Measurements from ENCODE around the gene TMEM129. TPM values are rescaled to one million over a fixed set of nuclear protein-coding genes. Genes with fewer than 3 reads are reported as not detected.

TMEM129 gene
- total RNA-seq, 1 donor from 2014 or later, result 88.7 TPM

GRCh38 chr4:1745165-1745564 is 24.0 kb upstream of the TMEM129 start:
- no peak for DNase-seq (ENCODE audit: low read depth)

GRCh38 chr4:1744552-1744951 is 23.4 kb upstream of the TMEM129 start:
- no peak for DNase-seq (ENCODE audit: low read depth)

- no peak for DNase-seq (ENCODE audit: low read depth)
These were observed 22.9 kb upstream of the TMEM129 start for GRCh38 chr4:1743975-1744374.

DNA sequence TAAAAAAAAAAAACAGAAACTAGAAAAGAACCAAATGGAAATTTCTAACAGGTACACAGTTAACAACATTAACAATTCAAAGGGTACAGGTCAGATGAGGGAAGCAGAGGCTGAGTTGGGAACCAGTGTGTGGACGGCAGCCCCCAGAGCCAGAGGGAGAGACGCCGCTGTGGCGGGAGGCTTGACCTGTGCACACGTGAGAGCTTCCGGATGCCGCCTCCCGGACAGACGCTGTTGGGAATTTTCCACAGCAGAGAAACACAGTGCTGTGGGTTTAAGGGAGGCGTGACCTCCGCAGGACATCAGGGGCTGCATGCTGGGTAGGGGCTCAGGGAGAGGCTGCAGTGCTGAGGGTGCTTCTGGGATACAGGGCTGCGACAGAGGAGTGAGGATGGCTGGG is 22.4 kb upstream of the TMEM129 start:
- DNase-seq (ENCODE audit: low read depth), result no peak

DNA sequence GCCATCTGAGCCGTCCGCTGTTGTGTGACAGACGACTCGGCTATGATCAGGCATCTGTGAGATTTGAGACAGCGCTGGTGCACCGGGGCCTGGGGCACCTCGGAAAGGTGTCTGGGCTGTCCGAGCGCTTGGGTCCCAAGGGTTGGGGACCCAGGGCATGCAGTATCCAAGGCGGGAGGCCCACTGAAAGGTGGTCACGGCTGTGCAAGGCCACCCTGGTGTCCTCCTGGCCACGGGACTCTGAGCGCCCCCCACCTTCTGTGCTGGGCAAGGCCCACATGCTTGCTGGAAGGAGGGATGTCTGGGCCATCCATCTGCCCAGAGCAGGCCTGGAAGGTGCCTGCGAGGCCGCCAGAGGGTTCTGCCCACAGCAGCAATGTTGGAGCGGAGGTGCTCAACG is 20.1 kb upstream of the TMEM129 start:
- DNase-seq (ENCODE audit: low read depth), result no peak

- no peak for DNase-seq (ENCODE audit: low read depth)
These were observed 19.0 kb upstream of the TMEM129 start for GRCh38 chr4:1740021-1740545.

DNA sequence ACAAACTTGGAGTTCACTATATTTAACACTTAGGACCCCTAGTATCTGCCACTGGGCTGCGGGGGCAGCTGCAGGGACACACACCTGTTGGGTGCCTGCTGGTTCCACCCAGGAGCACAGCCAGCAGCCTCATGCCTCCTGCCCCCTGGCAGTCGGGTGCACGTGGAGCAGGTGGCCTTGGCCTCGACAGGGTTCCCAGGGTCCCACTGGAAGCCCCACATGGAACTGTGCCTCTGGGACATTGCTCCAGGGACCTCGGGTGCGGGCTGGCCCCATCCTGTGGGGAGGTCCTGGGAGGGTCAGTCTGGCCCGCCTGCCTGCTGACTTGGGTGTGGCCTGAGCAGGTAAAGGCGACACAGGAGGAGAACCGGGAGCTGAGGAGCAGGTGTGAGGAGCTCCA is 18.2 kb upstream of the TMEM129 start:
- no peak for DNase-seq (ENCODE audit: low read depth)

DNA sequence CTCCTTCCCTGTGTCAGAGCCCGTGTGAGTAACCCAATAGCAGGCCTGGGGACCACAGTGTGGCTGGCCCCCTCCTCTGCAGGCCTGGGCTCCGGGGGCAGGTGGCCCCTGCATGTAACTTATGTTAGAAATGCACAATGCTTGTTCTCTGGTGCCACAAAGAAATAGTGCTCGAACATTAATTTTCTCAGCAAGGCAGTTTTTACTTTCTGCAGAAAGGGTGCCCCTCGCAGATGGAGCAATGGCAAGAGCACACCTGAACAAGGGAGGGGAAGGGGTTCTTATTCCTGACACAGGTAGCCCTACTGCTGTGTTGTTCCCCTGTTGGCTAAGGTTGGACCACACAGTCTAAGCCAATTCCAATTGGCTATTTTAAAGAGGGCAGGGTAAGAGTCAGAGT is 17.3 kb upstream of the TMEM129 start:
- DNase-seq (ENCODE audit: low read depth), result no peak

DNA sequence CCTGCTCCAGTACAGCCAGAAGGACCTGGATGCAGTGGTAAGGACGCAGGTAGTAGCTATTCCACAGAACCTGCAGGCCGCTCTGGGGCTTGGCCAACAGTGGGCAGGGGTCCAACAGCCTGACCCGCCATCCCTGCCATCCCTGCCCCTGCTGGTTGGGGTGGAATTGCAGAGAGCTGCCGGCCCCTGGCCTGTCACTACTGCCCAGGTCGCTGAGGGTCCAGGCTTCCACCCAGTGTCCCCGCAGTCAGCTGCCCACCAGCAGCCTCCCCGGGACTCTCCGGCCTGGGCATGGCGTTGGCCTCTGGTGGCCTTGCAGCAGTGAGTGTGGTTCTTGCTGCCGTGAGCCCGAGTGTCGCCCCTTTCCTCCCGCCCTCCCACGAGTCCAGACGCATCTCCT is 16.5 kb upstream of the TMEM129 start:
- DNase-seq (ENCODE audit: low read depth), result no peak

DNA sequence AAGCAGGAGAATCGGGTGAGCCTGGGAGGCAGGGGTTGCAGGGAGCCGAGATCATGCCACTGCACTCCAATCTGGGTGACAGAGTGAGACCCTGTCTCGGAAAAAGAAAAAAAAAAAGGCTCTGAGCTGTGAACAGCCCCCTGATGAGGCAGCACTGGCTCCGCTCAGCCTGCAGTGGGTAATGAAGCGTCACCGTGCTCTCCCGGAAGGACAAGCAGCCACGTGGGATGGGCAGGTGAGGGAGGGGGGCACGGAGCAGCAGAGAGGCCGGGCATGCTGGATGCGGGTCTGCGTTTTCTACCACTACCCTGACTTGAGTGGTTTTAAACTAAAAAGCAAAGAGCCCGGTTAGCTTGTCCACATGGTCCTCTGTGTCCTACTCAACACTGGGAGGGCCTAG is 15.7 kb upstream of the TMEM129 start:
- no peak for DNase-seq (ENCODE audit: low read depth)

DNA sequence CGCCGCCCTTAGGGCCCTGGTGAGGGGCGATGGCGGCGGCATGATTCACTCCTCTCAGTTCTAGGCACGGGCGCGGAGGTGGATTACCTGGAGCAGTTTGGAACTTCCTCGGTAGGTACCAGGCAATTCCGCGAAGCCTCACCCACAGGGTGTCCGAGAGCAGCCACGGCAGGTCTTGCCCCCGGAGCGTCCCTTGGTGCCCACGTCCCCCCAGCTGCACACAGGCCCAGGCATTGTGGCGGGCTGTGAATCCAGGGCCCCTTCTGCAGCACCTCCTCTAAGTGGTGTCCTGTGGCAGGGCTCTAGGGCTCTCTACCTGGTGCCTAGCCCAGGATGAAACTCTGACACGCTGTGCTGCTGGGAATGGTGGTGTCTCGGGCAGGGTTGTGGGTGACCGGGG is 14.1 kb upstream of the TMEM129 start:
- DNase-seq (ENCODE audit: low read depth), result no peak

DNA sequence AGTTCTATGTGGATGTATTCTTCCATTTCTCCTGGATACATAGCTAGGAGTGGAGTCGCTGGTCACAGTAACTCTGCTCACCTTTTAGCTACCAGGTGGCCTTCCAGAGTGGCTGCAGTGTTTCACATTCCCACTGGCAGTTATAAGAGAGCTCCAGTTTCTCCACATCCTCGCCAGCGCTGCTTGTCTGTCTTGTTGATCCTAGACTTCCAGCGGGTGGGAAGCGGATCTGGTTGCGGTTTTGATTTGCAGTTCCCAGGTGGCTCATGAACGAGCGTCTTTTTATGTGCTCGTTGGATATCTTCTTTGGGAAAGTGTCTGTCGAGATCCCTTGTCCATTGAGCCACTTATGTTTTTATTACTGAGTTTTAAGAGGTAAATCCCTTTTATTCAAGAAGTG is 11.8 kb upstream of the TMEM129 start:
- DNase-seq (ENCODE audit: low read depth), result no peak

GRCh38 chr4:1731180-1731579 is 10.1 kb upstream of the TMEM129 start:
- DNase-seq (ENCODE audit: low read depth), result peak; percentile 88

DNA sequence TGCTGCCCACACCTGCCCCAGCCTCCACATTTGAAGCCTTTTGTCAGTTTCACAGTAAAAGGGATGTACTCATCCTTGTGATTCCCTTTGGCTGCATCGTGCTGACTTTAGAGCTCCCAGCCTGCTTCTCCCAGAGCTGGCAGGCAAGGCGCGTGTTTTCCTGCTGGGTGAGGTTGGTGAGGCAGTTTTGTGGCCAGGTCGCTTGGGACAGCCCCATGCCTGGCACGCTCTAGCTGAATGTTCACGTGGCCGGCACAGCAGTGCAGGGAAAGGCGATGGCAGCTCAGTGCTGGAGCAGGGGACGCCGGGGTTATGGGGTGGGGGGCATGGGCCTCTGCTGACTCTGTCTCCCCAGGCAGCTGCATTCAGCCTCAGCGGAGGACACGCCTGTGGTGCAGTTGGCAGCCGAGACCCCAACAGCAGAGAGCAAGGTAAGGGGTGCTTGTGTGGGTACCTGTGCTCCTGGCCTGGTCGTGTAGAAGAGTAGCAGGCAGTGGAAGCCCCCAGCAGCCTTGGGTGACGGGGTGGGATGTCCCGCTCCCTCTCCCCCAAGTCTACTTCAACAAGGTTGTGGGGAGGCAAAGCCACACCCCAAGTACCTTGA is 9.5 kb upstream of the TMEM129 start:
- no peak for DNase-seq (ENCODE audit: low read depth)

GRCh38 chr4:1728061-1728980 is 7.2 kb upstream of the TMEM129 start:
- DNase-seq (ENCODE audit: low read depth), result no peak

DNA sequence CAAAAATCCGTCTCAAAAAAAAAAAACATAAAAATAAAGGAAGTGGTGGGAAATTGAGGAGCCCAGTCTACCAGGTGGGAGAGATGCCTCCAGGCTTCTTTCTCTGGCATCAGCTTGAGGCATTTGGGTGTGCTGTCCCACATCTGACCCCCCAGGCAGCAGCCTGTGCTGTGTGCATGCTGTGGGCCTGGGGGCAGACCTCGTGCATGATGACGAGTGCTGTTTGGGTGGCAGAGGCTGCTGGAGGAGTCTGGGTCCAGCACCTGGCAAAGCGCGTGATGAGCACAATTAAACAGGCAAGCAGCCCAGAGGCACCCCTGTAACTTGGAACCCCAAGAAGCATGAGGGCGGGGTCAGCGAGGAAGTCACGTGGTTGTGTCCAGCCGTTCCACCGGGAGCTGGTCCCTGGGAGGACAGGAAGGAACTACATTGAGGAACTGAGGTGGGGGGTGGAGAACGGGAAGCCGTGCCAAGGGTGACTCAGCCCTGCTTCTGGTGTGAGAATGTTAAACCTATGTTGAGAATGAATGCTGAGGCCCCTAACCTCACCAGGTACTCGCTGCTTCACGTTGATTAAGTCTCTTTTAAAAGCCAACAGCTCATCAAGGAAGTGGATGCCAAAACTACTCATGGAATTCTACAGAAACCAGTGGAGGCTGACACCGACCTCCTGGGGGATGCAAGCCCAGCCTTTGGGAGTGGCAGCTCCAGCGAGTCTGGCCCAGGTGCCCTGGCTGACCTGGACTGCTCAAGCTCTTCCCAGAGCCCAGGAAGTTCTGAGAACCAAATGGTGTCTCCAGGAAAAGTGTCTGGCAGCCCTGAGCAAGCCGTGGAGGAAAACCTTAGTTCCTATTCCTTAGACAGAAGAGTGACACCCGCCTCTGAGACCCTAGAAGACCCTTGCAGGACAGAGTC is 6.3 kb upstream of the TMEM129 start:
- peak; percentile 92 for DNase-seq (ENCODE audit: low read depth)

DNA sequence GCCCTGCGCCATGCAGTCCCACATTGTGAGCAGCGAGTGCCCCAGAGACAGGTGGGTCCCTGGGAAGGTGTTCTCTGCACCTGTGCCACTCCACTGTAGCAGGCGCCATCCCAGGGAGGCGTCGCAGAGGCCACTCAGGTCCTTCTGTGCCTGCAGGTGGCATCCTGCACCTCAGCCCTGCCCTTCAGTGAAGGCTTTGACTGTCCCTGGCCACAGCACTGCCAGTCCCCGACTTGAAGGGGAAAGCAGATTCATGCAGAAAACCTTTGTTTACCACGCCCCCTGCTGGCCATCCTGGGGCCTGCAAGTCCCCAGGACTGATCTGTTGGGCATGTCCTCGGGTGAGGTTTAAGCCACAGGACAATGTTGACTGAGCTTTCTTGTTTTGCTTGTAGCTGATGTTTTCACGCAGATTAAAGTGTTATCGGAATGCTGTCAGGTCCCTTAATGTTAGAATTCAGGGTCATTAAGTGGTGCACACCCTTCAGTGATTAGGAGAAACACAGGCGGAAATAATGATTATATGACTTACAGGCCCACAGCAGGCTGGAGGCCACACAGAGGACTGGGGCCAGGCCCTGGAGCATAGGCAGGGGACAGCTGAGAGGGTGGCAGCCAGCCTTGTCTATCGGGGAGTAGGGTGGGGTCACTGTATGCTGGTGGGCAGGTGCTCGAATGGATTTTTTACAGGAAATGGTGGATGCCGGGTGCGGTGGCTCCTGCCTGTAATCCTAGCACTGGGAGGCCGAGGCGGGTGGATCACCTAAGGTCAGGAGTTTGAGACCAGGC is 5.2 kb upstream of the TMEM129 start:
- DNase-seq (ENCODE audit: low read depth), result peak; percentile 76

- no peak for DNase-seq (ENCODE audit: low read depth)
These were observed 4.4 kb upstream of the TMEM129 start for GRCh38 chr4:1725521-1725920.

DNA sequence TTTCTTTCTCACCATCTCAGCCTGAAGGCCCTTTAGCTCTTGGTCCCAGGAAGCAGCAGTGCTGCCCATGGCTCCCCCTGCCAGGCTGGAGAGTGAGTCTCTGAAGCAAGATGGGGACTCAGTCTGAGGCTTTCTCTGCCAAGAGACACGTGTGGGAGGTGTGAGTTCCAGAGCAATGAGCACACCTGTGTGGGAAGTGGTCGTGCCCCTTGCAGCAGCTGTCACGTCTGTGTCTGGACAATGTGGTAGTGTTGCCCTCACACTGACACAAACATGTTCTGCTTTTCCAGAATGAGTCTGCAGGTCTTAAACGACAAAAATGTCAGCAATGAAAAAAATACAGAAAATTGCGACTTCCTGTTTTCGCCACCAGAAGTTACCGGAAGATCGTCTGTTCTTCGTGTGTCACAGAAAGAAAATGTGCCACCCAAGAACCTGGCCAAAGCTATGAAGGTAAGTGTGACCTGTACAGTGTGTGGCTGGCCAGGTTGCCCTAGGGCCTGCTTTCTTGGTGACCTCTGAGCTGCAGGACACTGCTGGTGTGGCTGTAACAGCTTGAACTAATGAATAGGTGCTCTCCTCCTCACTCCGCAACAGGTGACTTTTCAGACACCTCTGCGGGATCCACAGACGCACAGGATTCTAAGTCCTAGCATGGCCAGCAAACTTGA is 2.1 kb upstream of the TMEM129 start:
- DNase-seq (ENCODE audit: low read depth), result no peak

DNA sequence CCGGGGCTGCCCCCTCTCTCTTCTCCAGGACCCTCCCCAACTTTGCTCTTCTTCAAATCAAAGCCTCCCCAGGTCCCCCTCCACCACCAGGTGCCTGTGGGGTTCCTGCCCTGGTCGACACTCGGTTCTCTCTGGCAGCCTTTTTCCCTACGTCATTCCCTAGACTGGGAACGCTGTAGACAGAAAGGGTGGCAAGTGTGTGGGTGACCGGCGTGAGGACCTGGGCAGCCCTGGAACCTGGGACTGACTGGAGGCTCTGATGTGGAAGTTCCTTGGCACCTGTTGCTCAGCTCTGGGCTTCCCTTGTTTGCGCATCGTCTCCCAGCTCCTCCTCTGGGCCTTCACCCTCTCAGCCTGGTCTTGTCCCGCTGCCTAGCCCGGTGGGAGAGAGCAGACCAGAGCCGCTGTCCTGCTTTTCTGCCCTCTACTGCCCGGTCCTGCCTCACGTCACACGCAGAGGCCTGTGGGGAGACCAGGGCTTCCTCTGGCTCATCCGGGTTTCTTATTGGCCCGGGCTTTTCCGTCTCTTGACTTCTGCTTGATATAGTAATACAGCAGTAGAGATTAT is 1.5 kb upstream of the TMEM129 start:
- no peak for DNase-seq (ENCODE audit: low read depth)

All from renal cortical epithelial cell (primary cell).